H1 (cell line): ENCODE measurements around the gene TMEM273. TPM values are rescaled to one million over a fixed set of nuclear protein-coding genes. Genes with fewer than 3 reads are reported as not detected.

Experiments
- ASH2L ChIP-seq: fragments of 200-600, 300-600 bp; sonication (generic); IDR thresholded peaks from one replicate; pipeline ENCODE4 v1.7.1; 2017; ENCODE audit warnings: low read length
- CHD7 ChIP-seq: fragments of 300-600 bp; sonication (generic); IDR thresholded peaks from 2 replicates; pipeline ENCODE4 v1.7.1; 2012; ENCODE audit warnings: low read length, moderate library complexity, mild to moderate bottlenecking, inconsistent platforms; ENCODE audit not compliant: insufficient replicate concordance
- CREB1 ChIP-seq: IDR thresholded peaks from 2 replicates; pipeline ENCODE4 v1.6.1; 2012; ENCODE audit warnings: inconsistent platforms
- E2F6 ChIP-seq: IDR thresholded peaks from 2 replicates; pipeline ENCODE4 v1.6.1; 2012; ENCODE audit warnings: inconsistent platforms
- NANOG ChIP-seq: IDR thresholded peaks from 2 replicates; pipeline ENCODE4 v1.6.1; 2011; ENCODE audit warnings: low read length, low read depth, mild to moderate bottlenecking, inconsistent platforms; ENCODE audit not compliant: insufficient read depth, poor library complexity, severe bottlenecking
- PHF8 ChIP-seq: fragments of 200-600 bp; sonication (generic); conservative IDR thresholded peaks from 2 replicates; pipeline ENCODE4 v1.7.1; 2012; ENCODE audit warnings: low read depth, mild to moderate bottlenecking, inconsistent platforms, low read length, moderate library complexity
- TBP ChIP-seq: IDR thresholded peaks from 2 replicates; pipeline ENCODE4 v1.6.1; 2011; ENCODE audit warnings: low read depth, low read length, improper control_type of control experiment
- TCF12 ChIP-seq: IDR thresholded peaks from 2 replicates; pipeline ENCODE4 v1.6.1; 2011; ENCODE audit warnings: low read depth, mild to moderate bottlenecking, low read length
- polyA plus RNA-seq, 7 experiments: library from polyadenylated mRNA; depleted of rRNA in 3 of 7; stranded (reverse) in 5 of 7; unstranded in 2 of 7; fragments of >200 nt in 5 of 7; fragments of 200-250 nt in 2 of 7; gene quantifications; 1 replicate in 5 of 7; 2 replicates in 1 of 7; 4 replicates in 1 of 7; pipeline versions ENCODE4 v1.2.1 to v1.2.3, GENCODE V29; 2011 to 2013; ENCODE audit warnings: missing spikeins in 2 of 7, mixed read lengths in 2 of 7
- total RNA-seq: library from RNA; stranded (reverse); fragmentation: NEBNext Ultra II Directional; extraction: Animal tissue kit (Norgen Biotek cat#: 25700); gene quantifications from 2 replicates; pipeline ENCODE4 v1.2.1, GENCODE V29; 2021

TMEM273 gene
- total and polyA plus RNA-seq, 2 of the 8 experiments (the other 6 are each of a cell fraction or from before 2014, with no cell fraction given): not detected

- TF ChIP-seq CHD7 (no peak), TBP (no peak), TCF12 (no peak), CREB1 (no peak), ASH2L (no peak), NANOG (no peak), E2F6 (no peak), PHF8 (no peak)
Measured at GRCh38 chr10:49187044-49187484, 1.1 kb downstream of the TMEM273 start (continued).
